Gastroesophageal sphincter (tissue), 4 donors: ENCODE results near the gene DAPK1. TPM values are rescaled to one million over a fixed set of nuclear protein-coding genes. Genes with fewer than 3 reads are reported as not detected.

ENCODE experiments used
- ATAC-seq: fragments of 150-250 bp; one replicate; pipeline ENCODE4 v1.9.1; 2016; ENCODE audit warnings: mild to moderate bottlenecking, moderate library complexity
- H3K27ac ChIP-seq, 4 donors: fragments of 200-600 bp; sonication (generic) in 3 of 4; 1 replicate in 3 of 4; 2 replicates in 1 of 4; pipeline ENCODE4 v1.5.1; 2016 to 2019
- H3K27me3 ChIP-seq: fragments of 200-600 bp; sonication (generic); one replicate; pipeline ENCODE4 v1.5.1; 2019
- H3K36me3 ChIP-seq, 2 donors: fragments of 200-600 bp; sonication (generic); one replicate each; pipeline ENCODE4 v1.5.1; 2019; ENCODE audit warnings: control low read depth in 1 of 2
- H3K4me1 ChIP-seq, 3 donors: fragments of 200-600 bp; sonication (generic); 1 replicate in 2 of 3; 2 replicates in 1 of 3; pipeline ENCODE4 v1.5.1; 2016 to 2019; ENCODE audit warnings: control low read depth in 2 of 3
- H3K4me3 ChIP-seq, 2 donors: fragments of 200-600 bp; sonication (generic); one replicate each; pipeline ENCODE4 v1.5.1; 2019; ENCODE audit warnings: mild to moderate bottlenecking in 1 of 2, moderate library complexity in 1 of 2
- H3K9me3 ChIP-seq, 3 donors: fragments of 200-600 bp; sonication (generic); one replicate each; pipeline ENCODE4 v1.5.1; 2017 to 2019; ENCODE audit warnings: control low read depth in 2 of 3
- EP300 ChIP-seq: sonication (generic); formaldehyde crosslinking; IDR thresholded peaks from one replicate; pipeline ENCODE4 v1.6.1; 2017; ENCODE audit warnings: antibody characterized with exemption, mild to moderate bottlenecking
- POLR2A ChIP-seq, 2 donors: fragments of 450-650 bp; IDR thresholded peaks; one replicate each; pipeline ENCODE4 v1.6.1; 2017; ENCODE audit warnings: antibody characterized with exemption in 2 of 2, mild to moderate bottlenecking in 2 of 2, moderate library complexity in 1 of 2
- POLR2AphosphoS5 ChIP-seq: sonication (generic); formaldehyde crosslinking; IDR thresholded peaks from one replicate; pipeline ENCODE4 v1.6.1; 2017; ENCODE audit warnings: antibody characterized with exemption
- WGBS, 2 donors: methylation state at CpG; one replicate each; pipeline ENCODE4 v1.1.5; 2018; ENCODE audit warnings: low coverage in 1 of 2; 5-methylcytosine and 5-hydroxymethylcytosine counted together
- total RNA-seq, 4 donors: library from RNA; depleted of rRNA; stranded (reverse); fragments of >200 nt; gene quantifications; one replicate each; pipeline ENCODE4 v1.1.0, GENCODE V29; 2016
- TF ChIP-seq, protein P1 (sequence below), 4 experiments: fragments of 200-600 bp in 2 of 4; fragments of 450-650 bp in 2 of 4; sonication (generic) in 1 of 4; IDR thresholded peaks; one replicate each; pipeline ENCODE4 v1.5.1; 2017 to 2019; ENCODE audit warnings: antibody characterized with exemption in 4 of 4, mild to moderate bottlenecking in 2 of 4, moderate library complexity in 2 of 4

Gene DAPK1
- 100 to 1,000 TPM in 1 of 4 donors, 10 to 100 TPM in 3; 52.3 to 119 (median 75.3) TPM for total RNA-seq

DNA sequence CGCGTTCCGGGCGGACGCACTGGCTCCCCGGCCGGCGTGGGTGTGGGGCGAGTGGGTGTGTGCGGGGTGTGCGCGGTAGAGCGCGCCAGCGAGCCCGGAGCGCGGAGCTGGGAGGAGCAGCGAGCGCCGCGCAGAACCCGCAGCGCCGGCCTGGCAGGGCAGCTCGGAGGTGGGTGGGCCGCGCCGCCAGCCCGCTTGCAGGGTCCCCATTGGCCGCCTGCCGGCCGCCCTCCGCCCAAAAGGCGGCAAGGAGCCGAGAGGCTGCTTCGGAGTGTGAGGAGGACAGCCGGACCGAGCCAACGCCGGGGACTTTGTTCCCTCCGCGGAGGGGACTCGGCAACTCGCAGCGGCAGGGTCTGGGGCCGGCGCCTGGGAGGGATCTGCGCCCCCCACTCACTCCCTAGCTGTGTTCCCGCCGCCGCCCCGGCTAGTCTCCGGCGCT lies at the start of gene DAPK1:
TSS of gene DAPK1 (plus strand) at position 264 of the 442 bp plus-strand sequence. CDS start 1,211 bp downstream, outside the sequence.
- no CpG with 5 or more reads among the region's 55 CpGs for WGBS, 2 donors
- peak; percentile 35 for TF ChIP-seq POLR2AphosphoS5
- peak; percentile 30 to 67 for TF ChIP-seq POLR2A (IDR thresholded peaks at IDR 0.05)
- no peak for TF ChIP-seq EP300
- TF ChIP-seq, protein P1, sequence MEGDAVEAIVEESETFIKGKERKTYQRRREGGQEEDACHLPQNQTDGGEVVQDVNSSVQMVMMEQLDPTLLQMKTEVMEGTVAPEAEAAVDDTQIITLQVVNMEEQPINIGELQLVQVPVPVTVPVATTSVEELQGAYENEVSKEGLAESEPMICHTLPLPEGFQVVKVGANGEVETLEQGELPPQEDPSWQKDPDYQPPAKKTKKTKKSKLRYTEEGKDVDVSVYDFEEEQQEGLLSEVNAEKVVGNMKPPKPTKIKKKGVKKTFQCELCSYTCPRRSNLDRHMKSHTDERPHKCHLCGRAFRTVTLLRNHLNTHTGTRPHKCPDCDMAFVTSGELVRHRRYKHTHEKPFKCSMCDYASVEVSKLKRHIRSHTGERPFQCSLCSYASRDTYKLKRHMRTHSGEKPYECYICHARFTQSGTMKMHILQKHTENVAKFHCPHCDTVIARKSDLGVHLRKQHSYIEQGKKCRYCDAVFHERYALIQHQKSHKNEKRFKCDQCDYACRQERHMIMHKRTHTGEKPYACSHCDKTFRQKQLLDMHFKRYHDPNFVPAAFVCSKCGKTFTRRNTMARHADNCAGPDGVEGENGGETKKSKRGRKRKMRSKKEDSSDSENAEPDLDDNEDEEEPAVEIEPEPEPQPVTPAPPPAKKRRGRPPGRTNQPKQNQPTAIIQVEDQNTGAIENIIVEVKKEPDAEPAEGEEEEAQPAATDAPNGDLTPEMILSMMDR (IDR thresholded peaks at IDR 0.05) = peak in 3 of 4 experiments; percentile 14 to 64 (median 46)
- Histone ChIP-seq H3K9me3 (no peaks in the 10 kb centered on the region), H3K4me1 (peaks cover 0 to 49% (median 19%) of the 10 kb centered on the region in 3 donors), H3K27ac (peak within 1 kb of the TSS; percentile 74 to 94 (median 92)), H3K27me3 (peaks cover 2% of the 10 kb centered on the region), H3K4me3 (peak within 1 kb of the TSS; percentile 88 to 96), H3K36me3 (no peaks in the 10 kb centered on the region)
- ATAC-seq = peak; percentile 81

DNA sequence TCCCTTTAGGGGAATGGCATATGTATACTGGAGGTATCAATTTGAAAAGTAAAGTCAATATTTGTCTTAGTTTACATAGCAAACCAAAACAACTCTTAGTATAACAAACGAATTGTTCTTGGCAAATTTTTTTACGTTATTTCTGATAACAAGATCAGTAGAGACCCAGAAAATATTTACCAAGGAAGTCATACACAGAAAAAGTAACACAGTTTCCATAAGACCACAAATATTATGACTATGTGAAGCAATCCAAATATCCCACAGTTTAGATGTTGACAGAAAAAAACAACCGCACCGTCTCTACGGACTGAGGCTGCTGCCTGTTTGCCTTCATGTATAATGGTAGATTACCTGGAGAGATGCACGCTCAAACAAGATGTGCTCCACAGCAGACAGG lies 46.5 kb upstream of the DAPK1 start:
- no peak for TF ChIP-seq EP300
- TF ChIP-seq, protein P1 (IDR thresholded peaks at IDR 0.05) = no peak
- no peak for TF ChIP-seq POLR2A (IDR thresholded peaks at IDR 0.05)
- no peak for TF ChIP-seq POLR2AphosphoS5
- no peaks in the 10 kb centered on the region for H3K9me3 ChIP-seq
- H3K36me3 ChIP-seq = no peaks in the 10 kb centered on the region
- no peak overlapping the region for H3K27ac ChIP-seq
- no peak for ATAC-seq
- 52 to 54% methylated on average over 5 to 6 of the region's 6 CpGs for WGBS, 2 donors
- H3K4me1 ChIP-seq = no peaks in the 10 kb centered on the region
- no peaks in the 10 kb centered on the region for H3K27me3 ChIP-seq
- H3K4me3 ChIP-seq = no peak overlapping the region

GRCh38 chr9:87455407-87455806 lies 42.3 kb upstream of the DAPK1 start:
- H3K27ac ChIP-seq = no peak overlapping the region
- H3K27me3 ChIP-seq = no peaks in the 10 kb centered on the region
- H3K4me3 ChIP-seq = no peak overlapping the region
- TF ChIP-seq POLR2A (IDR thresholded peaks at IDR 0.05) (no peak), EP300 (no peak), POLR2AphosphoS5 (no peak)
- TF ChIP-seq, protein P1 (IDR thresholded peaks at IDR 0.05) = no peak
- WGBS, 2 donors = 78% methylated on average over 1 of the region's 1 CpG; no CpG with 5 or more reads in 1 of the 2 donors
- H3K4me1 ChIP-seq = no peaks in the 10 kb centered on the region
- no peaks in the 10 kb centered on the region for H3K36me3 ChIP-seq
- H3K9me3 ChIP-seq = no peaks in the 10 kb centered on the region
- ATAC-seq = no peak

DNA sequence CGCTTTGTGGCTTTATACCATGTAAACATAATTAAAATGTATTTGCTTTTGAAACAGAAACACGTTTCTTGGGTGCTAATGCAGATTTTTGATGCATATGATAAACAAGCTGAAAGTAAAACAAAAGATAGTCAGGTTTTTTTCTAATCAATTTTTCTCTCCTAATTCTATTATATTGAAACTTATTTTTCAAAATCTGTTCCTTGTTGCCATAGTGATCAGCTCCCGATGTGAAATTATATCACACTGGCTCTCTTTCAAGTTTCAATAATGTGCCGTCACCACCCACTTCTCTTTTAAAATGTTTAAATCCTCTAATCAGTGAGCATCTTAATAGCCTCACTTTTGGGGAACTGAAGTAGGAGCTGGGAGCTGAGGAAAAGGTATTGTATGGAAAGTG lies 36.4 kb upstream of the DAPK1 start:
- 71 to 72% methylated on average over 4 of the region's 4 CpGs for WGBS, 2 donors

More for the DNA sequence above, 36.4 kb upstream of the DAPK1 start:
- Histone ChIP-seq H3K27me3 (no peaks in the 10 kb centered on the region), H3K9me3 (no peaks in the 10 kb centered on the region), H3K36me3 (no peaks in the 10 kb centered on the region), H3K27ac (no peak overlapping the region), H3K4me3 (no peak overlapping the region), H3K4me1 (peaks cover 0 to 14% (median 4%) of the 10 kb centered on the region in 3 donors)
- TF ChIP-seq POLR2A (IDR thresholded peaks at IDR 0.05) = no peak
- TF ChIP-seq, protein P1 (IDR thresholded peaks at IDR 0.05) = no peak
- no peak for TF ChIP-seq EP300
- no peak for TF ChIP-seq POLR2AphosphoS5
- no peak for ATAC-seq
